Loucy (cell line): ENCODE results near the gene FFAR1.

Experiments
- H2AFZ ChIP-seq: fragments of 200-600 bp; sonication (generic); 2 replicates; pipeline ENCODE4 v1.6.0; 2016; ENCODE audit warnings: antibody characterized with exemption, mild to moderate bottlenecking, low read length, moderate library complexity
- H3F3A ChIP-seq: fragments of 200-600 bp; 2 replicates; pipeline ENCODE4 v1.6.0; 2016; ENCODE audit warnings: antibody characterized with exemption, low read depth, mild to moderate bottlenecking
- H3K27me3 ChIP-seq: fragments of 200-600 bp; sonication (generic); 2 replicates; pipeline ENCODE4 v1.6.1; 2014; ENCODE audit warnings: low read length, mild to moderate bottlenecking; ENCODE audit not compliant: insufficient read depth, poor library complexity, severe bottlenecking
- H3K36me3 ChIP-seq: fragments of 200-600 bp; sonication (generic); 2 replicates; pipeline ENCODE4 v1.6.1; 2016; ENCODE audit warnings: low read length; ENCODE audit not compliant: insufficient read depth
- H3K4me1 ChIP-seq: fragments of 200-600 bp; sonication (generic); 2 replicates; pipeline ENCODE4 v1.5.1; 2014; ENCODE audit warnings: low read length, mild to moderate bottlenecking; ENCODE audit not compliant: insufficient read depth, poor library complexity, severe bottlenecking
- H3K4me2 ChIP-seq: fragments of 200-600 bp; sonication (generic); 2 replicates; pipeline ENCODE4 v1.6.0; 2014; ENCODE audit warnings: antibody characterized with exemption, low read length, low read depth, mild to moderate bottlenecking; ENCODE audit not compliant: poor library complexity, severe bottlenecking
- H3K4me3 ChIP-seq: fragments of 200-600 bp; sonication (generic); 2 replicates; pipeline ENCODE4 v1.5.1; 2014; ENCODE audit warnings: low read length, mild to moderate bottlenecking, mixed read lengths; ENCODE audit not compliant: poor library complexity, severe bottlenecking
- H3K79me2 ChIP-seq: fragments of 200-600 bp; sonication (generic); 2 replicates; pipeline ENCODE4 v1.6.1; 2014; ENCODE audit warnings: low read length; ENCODE audit not compliant: insufficient read depth
- H3K9ac ChIP-seq: fragments of 200-600 bp; sonication (generic); 2 replicates; pipeline ENCODE4 v1.6.0; 2014; ENCODE audit warnings: mild to moderate bottlenecking, low read depth, low read length, moderate library complexity; ENCODE audit not compliant: poor library complexity, severe bottlenecking
- H3K9me2 ChIP-seq: fragments of 200-600 bp; sonication (generic); replicated peaks from 2 replicates; pipeline ENCODE4 v1.6.1; 2016; ENCODE audit warnings: low read depth, low read length, mixed read lengths
- H3K9me3 ChIP-seq: fragments of 200-600 bp; sonication (generic); 2 replicates; pipeline ENCODE4 v1.6.1; 2014; ENCODE audit warnings: mild to moderate bottlenecking, antibody characterized with exemption, low read length, low read depth; ENCODE audit not compliant: insufficient read depth
- H4K20me1 ChIP-seq: fragments of 200-600 bp; sonication (generic); 2 replicates; pipeline ENCODE4 v1.6.0; 2014; ENCODE audit warnings: antibody characterized with exemption, low read length, mild to moderate bottlenecking; ENCODE audit not compliant: insufficient read depth, poor library complexity, severe bottlenecking
- EZH2phosphoT487 ChIP-seq: fragments of 200-600 bp; IDR thresholded peaks from 2 replicates; pipeline ENCODE4 v1.6.1; 2018; ENCODE audit warnings: antibody characterized with exemption, mild to moderate bottlenecking, moderate library complexity, borderline replicate concordance
- TF ChIP-seq, protein P1 (sequence below): fragments of 200-600 bp; sonication (generic); conservative IDR thresholded peaks from 2 replicates; pipeline ENCODE4 v1.5.1; 2014; ENCODE audit warnings: mild to moderate bottlenecking, antibody characterized with exemption, low read length

FFAR1 gene

DNA sequence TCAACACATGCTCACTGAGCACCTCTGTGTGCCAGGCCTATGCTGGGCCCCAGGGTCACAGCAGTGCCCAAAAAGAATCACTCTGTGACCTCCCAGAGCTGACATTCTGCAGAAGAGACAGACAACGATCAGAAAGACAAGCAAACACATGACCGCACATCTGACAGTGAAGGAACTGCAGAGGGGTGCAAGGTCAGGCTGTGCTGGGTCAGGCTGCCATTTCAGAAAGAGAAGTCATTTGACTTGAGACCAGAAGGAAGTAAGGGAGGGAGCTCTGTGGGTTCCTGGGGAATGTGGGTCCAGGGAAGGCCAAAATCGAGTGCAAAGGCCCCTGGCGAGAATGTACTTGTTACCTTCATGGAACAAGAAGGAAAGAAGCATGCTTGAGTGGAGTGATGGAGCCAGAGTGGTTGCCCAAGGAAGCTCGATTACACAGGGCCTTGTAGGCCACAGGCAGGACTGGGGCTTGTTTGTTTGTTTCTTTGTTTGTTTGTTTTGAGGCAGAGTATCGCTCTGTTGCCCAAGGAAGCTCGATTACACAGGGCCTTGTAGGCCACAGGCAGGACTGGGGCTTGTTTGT, 30.1 kb upstream of the FFAR1 start:
- no peaks in the 10 kb centered on the region for H3K27me3 ChIP-seq
- no peak for TF ChIP-seq EZH2phosphoT487
- TF ChIP-seq, protein P1, sequence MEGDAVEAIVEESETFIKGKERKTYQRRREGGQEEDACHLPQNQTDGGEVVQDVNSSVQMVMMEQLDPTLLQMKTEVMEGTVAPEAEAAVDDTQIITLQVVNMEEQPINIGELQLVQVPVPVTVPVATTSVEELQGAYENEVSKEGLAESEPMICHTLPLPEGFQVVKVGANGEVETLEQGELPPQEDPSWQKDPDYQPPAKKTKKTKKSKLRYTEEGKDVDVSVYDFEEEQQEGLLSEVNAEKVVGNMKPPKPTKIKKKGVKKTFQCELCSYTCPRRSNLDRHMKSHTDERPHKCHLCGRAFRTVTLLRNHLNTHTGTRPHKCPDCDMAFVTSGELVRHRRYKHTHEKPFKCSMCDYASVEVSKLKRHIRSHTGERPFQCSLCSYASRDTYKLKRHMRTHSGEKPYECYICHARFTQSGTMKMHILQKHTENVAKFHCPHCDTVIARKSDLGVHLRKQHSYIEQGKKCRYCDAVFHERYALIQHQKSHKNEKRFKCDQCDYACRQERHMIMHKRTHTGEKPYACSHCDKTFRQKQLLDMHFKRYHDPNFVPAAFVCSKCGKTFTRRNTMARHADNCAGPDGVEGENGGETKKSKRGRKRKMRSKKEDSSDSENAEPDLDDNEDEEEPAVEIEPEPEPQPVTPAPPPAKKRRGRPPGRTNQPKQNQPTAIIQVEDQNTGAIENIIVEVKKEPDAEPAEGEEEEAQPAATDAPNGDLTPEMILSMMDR: no peak
- peaks cover 3% of the 10 kb centered on the region; the same call in 1 of the 2 replicates for H3K9me3 ChIP-seq
- H3K9me2 ChIP-seq: no peaks in the 10 kb centered on the region
- no peak overlapping the region for H3K4me2 ChIP-seq
- H3K79me2 ChIP-seq: no peaks in the 10 kb centered on the region
- peaks cover 51% of the 10 kb centered on the region for H3K4me1 ChIP-seq
- H3F3A ChIP-seq: peaks cover 3% of the 10 kb centered on the region
- H2AFZ ChIP-seq: peak overlapping the region; percentile 13
- H4K20me1 ChIP-seq: no peaks in the 10 kb centered on the region
- no peaks in the 10 kb centered on the region for H3K36me3 ChIP-seq
- no peak overlapping the region for H3K4me3 ChIP-seq
- H3K9ac ChIP-seq: peak overlapping the region; percentile 22

DNA sequence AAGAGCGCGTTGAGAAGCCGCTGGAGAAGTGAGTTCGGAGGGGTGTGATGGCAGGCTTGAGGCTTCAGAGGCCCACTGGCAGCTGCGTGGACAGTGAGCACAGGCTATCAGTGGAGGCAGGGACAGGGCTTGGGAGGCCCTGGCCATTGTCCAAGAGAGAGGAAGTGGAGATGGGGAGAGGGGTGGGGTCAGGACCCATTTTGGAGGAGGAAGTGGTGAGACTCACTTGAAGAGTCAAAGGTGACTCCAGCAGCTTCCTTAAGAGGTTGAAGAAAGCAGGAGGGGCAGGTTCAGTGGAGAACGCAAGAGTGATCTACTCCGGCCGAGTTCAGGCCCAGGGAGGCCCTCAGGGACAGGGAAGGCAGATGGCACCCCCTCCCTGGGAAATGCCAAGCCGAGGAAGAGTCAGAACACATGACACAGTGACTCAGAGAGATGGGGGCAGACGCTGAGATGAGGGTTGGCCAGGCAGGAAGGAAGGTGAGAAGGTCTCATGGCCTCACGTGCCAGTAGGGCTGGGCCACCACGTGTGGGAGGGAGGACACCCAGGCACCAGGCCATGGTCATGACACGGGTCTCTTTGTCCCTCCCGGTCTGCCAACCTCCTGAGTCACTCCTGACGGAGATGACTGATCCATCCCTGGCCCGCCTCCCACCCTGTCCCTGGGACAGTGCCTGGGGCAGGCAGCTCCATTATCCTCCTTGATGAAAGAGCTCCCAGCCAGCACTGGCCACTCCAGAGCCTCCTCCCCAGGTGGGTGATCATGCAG, 28.8 kb upstream of the FFAR1 start:
- no peak overlapping the region; the same call in 1 of the 2 replicates for H2AFZ ChIP-seq
- H3K4me2 ChIP-seq: peak overlapping the region; percentile 51
- peaks cover 3% of the 10 kb centered on the region for H3F3A ChIP-seq
- no peaks in the 10 kb centered on the region for H3K79me2 ChIP-seq
- no peaks in the 10 kb centered on the region for H4K20me1 ChIP-seq
- no peaks in the 10 kb centered on the region for H3K9me2 ChIP-seq
- peaks cover 3% of the 10 kb centered on the region; the same call in 1 of the 2 replicates for H3K9me3 ChIP-seq
- TF ChIP-seq, protein P1: no peak
- TF ChIP-seq EZH2phosphoT487: no peak
- peaks cover 40% of the 10 kb centered on the region for H3K4me1 ChIP-seq
- H3K36me3 ChIP-seq: no peaks in the 10 kb centered on the region
- H3K4me3 ChIP-seq: peak overlapping the region; percentile 33
- H3K27me3 ChIP-seq: no peaks in the 10 kb centered on the region
- peak overlapping the region; percentile 68 for H3K9ac ChIP-seq

DNA sequence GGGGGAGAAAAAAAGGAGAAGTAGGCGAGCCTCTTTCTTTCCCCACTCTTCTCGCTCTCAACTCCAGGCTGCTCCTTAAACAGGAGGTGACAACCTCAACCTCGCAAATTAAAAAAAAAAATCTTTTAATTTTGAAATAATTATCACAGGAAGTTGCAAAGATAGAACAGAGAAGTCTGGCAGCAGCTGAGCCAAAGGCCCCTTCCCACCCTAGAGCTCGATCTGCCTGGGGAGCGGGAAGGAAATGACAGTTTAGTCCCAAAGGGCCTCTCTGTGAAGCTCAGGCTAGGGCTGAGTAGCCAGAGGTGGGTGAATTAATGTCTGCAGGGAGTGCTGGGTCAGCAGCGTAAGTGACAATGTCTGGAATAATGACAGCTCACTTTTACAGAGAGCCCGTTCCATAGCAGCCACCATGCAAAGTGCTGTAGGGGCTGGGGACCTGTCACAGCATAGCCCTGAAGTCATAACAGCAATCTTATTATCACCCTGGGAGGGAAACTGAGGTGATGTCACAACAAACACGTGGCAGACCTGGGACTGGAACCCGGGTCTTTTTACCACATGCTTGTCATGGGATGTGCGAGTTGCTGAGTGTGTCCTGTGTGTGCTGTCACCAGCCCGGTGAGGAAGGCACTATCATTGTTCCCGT, 27.5 kb upstream of the FFAR1 start:
- H4K20me1 ChIP-seq: no peaks in the 10 kb centered on the region
- peaks cover 3% of the 10 kb centered on the region; the same call in 1 of the 2 replicates for H3K9me3 ChIP-seq
- H3K9ac ChIP-seq: peak overlapping the region; percentile 68
- no peak for TF ChIP-seq EZH2phosphoT487
- TF ChIP-seq, protein P1: no peak
- H3K4me1 ChIP-seq: peaks cover 37% of the 10 kb centered on the region
- H2AFZ ChIP-seq: peak overlapping the region; percentile 25
- peak overlapping the region; percentile 54 for H3K4me3 ChIP-seq
- no peaks in the 10 kb centered on the region for H3K27me3 ChIP-seq
- no peaks in the 10 kb centered on the region for H3K9me2 ChIP-seq
- H3F3A ChIP-seq: peaks cover 8% of the 10 kb centered on the region
- H3K36me3 ChIP-seq: no peaks in the 10 kb centered on the region
- H3K4me2 ChIP-seq: peak overlapping the region; percentile 51
- H3K79me2 ChIP-seq: no peaks in the 10 kb centered on the region
